GM20000 (cell line): ENCODE data around the gene IFT43.

ENCODE experiments used
- DNase-seq: peaks from one replicate; pipeline ENCODE4 v3.0.0; 2012; ENCODE audit warnings: low spot score
- TF ChIP-seq, protein P1 (sequence below): IDR thresholded peaks from 2 replicates; pipeline ENCODE4 v1.5.1; 2012; ENCODE audit warnings: mild to moderate bottlenecking, control low read depth; ENCODE audit errors: extremely low read depth, missing control alignments

IFT43 gene

DNA sequence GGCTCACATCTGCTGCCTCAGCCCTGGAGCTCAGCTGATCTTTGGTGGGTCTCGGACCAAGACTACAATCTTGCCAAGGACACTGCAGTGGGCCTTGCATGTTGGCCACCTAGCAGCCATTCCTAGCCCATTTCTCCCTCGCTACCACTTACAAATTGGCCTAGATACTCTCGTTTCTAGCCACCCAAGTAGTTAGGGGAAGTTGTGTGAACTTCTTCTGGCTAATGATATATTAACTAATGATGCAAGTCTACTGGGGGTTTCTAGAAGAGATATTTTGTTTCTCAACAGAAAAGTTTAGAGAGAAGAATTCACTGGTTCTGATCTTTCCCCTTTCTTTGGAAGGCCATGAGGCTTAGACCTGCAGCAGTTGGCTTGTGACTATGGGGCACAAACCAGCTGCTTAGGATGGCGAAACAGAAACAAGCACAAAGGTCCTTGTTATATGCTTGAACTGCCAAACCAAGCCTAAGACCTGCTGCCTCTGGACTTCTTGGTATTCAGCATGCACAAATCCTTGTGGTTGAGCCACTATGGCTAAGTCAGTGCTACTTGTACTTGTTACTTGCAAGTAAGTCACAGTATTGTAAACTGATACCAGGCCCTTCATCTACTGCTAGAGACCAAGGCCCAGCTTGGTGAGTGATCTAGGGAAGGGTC, 135.7 kb downstream of the IFT43 start:
- TF ChIP-seq, protein P1, sequence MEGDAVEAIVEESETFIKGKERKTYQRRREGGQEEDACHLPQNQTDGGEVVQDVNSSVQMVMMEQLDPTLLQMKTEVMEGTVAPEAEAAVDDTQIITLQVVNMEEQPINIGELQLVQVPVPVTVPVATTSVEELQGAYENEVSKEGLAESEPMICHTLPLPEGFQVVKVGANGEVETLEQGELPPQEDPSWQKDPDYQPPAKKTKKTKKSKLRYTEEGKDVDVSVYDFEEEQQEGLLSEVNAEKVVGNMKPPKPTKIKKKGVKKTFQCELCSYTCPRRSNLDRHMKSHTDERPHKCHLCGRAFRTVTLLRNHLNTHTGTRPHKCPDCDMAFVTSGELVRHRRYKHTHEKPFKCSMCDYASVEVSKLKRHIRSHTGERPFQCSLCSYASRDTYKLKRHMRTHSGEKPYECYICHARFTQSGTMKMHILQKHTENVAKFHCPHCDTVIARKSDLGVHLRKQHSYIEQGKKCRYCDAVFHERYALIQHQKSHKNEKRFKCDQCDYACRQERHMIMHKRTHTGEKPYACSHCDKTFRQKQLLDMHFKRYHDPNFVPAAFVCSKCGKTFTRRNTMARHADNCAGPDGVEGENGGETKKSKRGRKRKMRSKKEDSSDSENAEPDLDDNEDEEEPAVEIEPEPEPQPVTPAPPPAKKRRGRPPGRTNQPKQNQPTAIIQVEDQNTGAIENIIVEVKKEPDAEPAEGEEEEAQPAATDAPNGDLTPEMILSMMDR, result no peak
- DNase-seq, result no peak

- TF ChIP-seq, protein P1, result no peak
- no peak for DNase-seq
Observed at GRCh38 chr14:76123426-76124225, 138.1 kb downstream of the IFT43 start.

DNA sequence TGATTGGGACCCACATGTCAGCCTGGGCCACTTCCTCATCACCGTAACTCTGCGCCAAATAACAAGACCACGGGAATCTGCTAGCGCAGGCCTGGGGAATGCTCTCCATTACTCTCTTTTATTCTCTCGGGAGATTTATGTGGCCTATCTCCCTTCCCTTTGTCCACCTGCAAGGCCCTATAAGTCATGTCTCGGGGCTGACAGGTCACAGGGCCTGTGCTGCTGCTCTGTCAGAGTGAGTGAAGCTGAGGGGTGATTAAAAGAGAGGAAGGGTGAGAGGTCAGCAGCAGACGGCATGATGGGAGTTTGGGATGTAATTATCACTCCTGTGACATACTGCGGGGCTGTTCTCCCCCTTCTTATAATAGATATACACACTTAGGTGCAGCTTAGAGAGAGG, 139.9 kb downstream of the IFT43 start:
- TF ChIP-seq, protein P1, result no peak
- no peak for DNase-seq

GRCh38 chr14:76126076-76126475, 140.5 kb downstream of the IFT43 start:
- TF ChIP-seq, protein P1, result no peak
- DNase-seq, result no peak

DNA sequence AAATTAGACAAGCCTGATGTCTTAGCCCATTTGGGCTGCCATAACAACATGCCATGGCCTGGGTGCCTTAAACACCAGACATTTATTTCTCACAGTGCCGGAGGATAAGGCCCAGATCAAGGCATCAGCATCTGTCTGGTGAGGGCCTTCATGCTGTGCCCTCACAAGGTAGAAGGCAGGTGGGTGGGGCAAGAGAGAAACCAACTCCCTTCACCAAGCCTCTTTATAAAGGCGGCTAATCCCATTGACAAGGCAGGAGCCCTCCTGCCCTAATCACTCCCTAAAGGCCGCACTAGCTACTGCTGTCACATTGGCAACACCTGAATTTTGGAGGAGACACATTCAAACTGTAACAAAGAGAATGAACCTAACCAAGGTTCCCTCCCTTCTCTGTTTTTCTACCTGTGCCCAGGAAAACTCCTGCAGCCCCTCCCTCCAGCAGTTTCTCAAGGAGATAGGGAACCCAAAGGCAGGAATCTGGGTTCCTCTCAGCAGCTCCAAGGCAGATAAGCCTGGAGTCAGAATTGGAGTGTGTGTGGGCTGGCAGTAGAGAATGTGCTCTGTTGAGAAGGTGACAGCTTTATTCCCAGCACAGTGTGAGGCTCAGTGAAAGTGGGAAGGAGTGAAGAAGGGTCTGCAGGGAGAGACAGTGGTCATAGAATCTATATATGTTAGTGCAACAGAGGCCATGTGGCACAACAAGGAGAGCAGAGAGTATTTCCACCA, 144.5 kb downstream of the IFT43 start:
- DNase-seq, result no peak
- TF ChIP-seq, protein P1, result no peak

DNA sequence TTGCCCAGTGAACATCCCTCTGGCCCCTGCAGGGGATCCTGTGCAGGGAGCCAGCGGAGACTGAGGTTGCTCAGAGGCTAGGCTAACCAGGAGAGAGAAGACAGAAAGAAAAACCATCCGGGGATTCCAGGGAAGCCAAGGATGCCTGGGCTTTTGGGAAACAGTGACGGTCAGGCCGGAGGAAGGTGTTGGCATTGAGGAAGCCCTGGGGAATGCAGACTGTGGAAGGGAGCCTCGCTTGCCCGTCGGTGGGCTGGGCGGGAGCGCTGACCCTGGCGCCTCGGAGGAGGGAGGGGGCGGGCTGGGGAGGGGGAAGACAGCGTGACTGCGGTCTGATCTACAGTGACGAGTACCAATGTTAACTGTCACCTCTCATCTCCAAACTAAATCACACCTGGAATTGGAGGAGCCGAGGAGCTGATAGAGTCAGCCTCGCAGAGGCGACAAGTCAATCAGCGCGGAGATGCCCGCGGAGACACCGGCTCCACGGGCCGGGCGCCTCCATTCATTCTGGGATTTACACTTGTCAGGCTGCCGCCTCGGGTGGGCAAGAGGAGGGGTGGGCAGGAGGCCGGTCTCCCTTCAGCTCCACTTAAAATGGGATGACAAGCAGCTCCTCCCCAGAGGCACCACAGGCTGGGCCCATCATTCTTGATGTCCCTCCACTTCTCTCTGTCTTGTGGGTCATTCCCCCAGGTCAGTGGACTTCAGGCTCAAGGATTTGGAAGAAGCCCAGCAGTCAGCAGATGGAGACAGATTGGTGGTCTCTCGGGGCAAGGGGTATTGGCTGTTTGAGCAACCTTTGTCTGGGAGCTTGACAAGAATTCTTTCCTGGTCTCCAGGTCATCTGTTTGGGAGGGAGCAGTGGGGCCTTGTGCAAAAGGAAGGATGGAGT, 145.8 kb downstream of the IFT43 start:
- DNase-seq, result no peak
- TF ChIP-seq, protein P1, result no peak
